DLD1 (cell line): ENCODE data around the gene PTPRD.

Source experiments
- in situ Hi-C: cut with HindIII; loops from 2 replicates; pipeline ENCODE4 v1.10.0; 2017; ENCODE audit warnings: low sequenced_read_pairs

The PTPRD gene

DNA sequence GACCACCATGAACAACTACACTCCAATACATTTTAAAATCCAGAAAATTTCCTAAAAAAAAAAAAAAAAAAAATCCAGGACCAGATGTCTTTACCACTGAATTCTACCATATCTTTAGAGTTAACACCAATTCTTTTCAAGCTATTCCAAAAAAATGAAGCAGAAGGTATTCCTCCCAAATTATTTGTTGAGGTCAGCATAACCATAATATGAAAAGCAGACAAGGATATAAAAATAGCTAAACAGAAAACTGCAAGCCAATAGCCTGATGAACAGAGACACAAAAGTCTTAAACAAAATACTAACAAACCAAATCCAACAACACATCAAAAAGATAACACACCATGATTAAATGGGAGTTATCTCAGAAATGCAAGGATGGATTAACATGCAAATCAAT lies 695.4 kb downstream of the PTPRD start:
- in situ Hi-C loops, result no loop called here

DNA sequence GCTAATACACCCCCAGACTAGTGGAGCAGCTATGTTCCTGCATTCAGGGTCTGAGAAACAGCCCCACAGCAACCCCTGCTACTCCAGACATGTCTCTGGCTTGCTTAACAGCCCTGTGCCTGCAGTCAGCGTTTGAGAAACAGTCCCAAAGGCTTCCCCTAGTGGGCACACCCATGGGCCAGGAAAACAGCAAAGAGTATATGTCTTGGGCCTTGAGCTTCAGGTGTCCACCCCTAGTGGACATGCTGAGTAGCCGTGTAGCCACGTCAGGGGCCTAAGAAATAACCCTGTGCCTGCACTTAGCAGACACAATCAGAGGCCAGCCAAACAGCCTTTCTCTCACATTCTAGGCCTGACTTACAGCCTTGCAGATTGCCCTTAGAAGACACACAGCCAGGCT lies 698.6 kb downstream of the PTPRD start:
- in situ Hi-C loops, result no loop called here

- in situ Hi-C loops, result no loop called here
Observed at GRCh38 chr9:9913276-9913832, 699.4 kb downstream of the PTPRD start.

DNA sequence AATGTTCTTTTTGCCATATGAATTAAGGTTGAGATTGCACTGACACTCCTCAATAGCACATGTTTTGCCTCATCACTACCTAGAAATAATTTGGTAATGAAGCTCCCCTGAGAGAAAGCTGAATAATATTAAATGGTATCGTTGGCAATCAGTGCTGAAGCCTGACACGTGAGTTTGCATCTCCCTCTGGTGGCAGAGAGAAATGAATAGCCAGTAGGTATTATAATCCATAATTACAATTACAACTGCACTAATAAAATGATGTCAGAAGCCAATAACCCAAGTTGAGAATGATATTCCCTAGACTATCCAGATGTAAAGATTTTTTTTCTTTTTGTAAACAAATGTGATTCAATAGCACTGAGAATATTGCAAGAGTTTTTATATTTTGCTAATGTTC lies 700.3 kb downstream of the PTPRD start:
- in situ Hi-C loops, result no loop called here

- in situ Hi-C loops, result no loop called here
Observed at GRCh38 chr9:9905736-9906135, 707.1 kb downstream of the PTPRD start.

- in situ Hi-C loops, result no loop called here
Observed at GRCh38 chr9:9904041-9904440, 708.8 kb downstream of the PTPRD start.

DNA sequence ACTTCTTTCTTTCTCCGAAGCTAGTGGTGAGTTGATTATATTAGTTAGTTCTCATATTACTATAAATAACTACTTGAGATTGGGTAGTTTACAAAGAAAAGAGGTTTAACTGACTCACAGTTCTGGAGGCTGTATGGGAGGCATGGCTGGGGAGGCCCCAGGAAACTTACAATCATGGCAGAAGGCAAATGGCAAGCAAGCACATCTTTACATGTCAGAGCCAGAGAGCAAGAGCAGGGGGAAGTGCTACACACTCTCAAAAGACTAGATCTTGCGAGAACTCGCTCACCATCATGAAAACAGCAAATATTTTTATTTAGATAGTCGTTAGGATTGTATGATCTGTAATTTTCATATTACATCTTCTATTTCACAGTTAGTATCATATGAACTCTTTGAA lies 711.2 kb downstream of the PTPRD start:
- in situ Hi-C loops, result no loop called here

DNA sequence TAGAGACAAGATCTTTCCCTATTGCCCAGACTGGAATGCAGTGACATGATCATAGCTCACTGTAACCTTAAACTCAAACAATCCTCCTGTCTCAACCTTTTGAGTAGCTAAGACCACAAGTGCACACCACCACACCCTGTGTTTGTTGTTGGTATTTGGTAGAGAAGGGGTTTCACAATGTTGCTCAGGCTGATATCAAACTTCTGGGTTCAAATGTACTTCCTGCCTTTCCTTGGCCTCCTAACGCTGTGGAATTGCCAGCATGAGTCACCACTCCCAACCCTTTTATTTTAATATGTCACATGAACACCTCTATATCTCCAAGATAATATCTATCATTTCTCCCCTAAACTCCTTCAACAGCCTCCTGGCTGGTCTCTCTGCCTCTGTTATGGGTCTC lies 719.0 kb downstream of the PTPRD start:
- in situ Hi-C loops, result no loop called here

DNA sequence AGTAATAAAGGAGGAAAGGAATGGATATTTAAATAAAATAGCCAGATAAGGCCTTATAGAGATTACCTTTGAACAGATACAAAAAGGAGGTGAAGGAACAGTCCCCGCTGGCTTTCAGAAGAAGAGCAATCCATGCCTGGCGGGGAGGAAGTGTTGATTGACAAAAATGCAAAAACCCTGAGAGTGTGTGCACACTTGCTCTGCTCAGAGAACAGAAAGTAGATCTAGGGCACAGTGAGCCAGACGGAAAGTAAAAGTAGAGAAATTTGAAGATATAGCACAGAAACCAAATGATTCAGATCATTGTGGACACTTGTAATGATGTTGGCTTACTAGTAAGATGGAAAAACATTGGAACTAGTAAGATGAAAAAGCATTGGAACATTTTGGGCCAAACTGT lies 720.6 kb downstream of the PTPRD start:
- in situ Hi-C loops, result no loop called here

DNA sequence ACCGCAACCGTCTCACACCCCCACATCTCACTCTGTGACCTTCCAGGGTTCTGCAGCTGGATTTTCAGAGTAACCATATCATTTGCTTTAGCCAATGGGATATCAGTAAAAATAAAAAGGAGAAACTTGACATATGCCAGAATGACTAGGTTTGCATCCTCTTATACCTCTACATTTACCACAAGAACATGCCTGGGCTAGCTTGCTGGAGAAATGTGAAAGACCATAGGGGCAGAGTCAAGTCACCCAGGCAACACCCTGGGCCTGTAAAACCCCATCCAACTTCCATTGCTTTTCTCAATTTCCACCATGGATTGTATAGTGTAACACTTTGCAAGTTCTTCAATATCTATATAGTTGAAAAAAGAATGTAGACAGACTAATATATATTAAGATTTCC lies 731.1 kb downstream of the PTPRD start:
- in situ Hi-C loops, result no loop called here

DNA sequence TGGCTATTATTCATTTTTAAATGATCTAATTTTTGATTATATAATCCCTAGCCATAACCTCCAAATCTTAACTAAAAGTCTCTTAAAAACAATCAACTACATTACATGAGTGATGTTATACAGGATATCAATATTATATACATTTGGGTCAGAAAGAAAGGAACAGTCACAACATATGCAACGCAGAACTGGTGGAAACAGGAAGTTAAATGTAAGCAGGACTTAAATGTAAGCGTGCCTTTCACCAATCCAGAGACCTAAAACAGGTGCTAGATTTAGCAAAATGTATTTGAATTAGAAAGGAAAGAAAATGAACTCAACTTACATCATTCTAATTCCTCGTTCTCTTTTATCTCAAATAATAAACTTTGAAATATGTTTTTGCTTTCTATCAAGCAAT lies 738.5 kb downstream of the PTPRD start:
- in situ Hi-C loops, result no loop called here

DNA sequence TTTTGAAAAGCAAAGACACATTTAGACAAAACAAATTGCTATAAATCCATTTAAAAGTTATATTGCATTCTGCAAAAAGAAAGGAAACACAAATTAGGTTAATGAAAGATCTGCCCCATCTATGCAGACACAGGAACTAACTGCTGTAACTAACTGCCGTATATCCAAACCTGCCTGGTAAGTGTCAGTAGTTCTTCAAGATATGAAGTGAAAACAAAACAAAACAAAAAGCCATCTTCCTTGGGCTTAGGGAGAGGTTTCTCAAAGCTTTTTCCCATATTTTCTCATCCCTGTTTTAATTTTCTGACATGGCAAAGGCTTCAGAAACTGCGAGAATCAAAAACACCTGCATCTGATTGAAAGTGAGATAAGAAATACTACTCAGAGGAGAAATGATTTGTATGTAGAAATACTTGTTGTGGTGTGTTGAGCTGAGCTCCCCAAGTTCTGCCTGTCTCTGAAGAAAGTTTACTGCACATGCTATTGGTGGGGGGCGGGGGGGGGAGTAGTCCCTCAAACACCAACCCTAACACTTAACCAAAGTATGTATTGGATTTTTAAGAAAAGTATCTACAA lies 750.5 kb downstream of the PTPRD start:
- in situ Hi-C loops, result no loop called here

DNA sequence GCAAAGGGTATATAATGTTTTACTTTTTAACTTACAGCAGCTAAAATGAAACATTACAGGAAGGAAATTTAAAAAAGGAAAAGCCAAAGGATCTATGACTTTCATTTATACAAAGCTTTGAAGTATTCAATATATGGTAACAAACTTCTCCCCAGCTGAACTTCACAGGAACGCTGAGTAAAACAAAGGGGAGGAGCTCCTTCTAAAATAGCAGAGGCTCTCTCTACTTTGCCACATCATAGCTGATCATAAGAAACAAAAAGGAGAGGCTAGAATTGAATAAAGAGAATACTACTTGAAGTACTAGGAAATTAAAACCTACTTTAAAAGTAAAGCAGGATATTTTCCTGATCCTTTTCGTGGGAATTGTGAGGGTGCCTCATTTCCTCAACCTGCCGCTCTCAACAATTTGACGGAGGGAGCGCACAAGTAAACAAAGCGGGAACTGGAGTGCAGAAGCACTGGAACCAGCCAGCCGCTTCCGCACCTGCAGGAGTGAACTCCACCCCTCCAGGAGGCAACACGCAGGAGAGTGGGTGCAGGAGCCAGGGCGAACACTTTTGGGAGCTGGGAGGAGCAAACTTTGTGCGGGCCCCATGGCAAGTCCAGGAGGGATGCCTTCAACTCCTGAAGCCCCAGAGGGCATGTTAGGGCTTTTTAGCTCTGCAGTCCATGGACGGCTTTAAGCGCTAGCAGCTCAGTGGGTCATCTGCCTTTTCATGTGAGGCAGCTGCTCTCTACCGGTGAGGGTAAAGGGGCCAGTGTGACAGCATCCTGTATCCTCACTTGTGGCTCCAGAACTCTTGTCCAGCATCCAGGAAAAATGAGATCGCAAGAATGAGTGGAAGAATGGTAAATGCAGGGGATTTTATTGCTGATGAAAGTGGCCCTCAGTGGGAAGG lies 757.4 kb downstream of the PTPRD start:
- in situ Hi-C loops, result no loop called here

- in situ Hi-C loops, result no loop called here
Observed at GRCh38 chr9:9847750-9848149, 765.1 kb downstream of the PTPRD start.

GRCh38 chr9:9846557-9846956 lies 766.2 kb downstream of the PTPRD start:
- in situ Hi-C loops, result no loop called here

- in situ Hi-C loops, result no loop called here
Observed at GRCh38 chr9:9820436-9820835, 792.4 kb downstream of the PTPRD start.

DNA sequence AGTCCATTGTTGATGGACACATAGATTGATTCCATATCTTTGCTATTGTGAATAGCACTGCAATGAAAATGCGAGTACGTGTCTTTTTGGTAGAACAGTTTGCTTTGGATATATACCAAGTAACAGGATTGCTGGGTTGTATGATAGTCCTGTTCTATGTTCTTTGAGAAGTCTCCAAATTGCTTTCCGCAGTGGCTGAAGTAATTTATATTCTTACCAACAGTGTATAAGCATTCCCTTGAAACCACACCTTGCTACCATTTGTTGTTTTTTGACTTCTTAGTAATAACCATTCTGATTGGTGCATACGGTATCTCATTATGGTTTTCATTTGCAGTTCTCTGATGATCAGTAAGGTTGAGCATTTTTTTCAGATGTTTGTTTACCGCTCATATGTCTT lies 792.9 kb downstream of the PTPRD start:
- in situ Hi-C loops, result no loop called here

- in situ Hi-C loops, result no loop called here
Observed at GRCh38 chr9:9817176-9817575, 795.6 kb downstream of the PTPRD start.

- in situ Hi-C loops, result no loop called here
Observed at GRCh38 chr9:9804109-9804508, 808.7 kb downstream of the PTPRD start.

DNA sequence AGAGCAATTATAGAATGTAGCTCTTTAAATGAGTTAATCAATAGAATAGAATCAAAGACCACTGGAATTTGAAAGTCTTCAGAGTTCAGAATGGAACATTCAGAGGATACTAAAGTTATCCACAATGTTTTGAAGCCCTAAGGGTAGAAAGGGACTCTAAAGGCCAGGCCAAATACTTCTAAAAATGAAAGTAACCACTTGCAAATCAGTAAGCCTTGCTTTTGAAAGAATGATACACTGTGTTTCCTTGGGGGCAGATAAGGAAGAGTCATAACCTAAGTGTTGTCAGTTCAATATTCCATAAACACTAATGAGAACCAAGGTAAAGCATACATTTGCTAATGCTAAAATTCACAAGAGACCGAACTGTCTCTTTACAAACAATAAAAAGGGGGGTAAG lies 813.5 kb downstream of the PTPRD start:
- in situ Hi-C loops, result no loop called here

GRCh38 chr9:9792144-9792857 lies 820.5 kb downstream of the PTPRD start:
- in situ Hi-C loops, result no loop called here

DNA sequence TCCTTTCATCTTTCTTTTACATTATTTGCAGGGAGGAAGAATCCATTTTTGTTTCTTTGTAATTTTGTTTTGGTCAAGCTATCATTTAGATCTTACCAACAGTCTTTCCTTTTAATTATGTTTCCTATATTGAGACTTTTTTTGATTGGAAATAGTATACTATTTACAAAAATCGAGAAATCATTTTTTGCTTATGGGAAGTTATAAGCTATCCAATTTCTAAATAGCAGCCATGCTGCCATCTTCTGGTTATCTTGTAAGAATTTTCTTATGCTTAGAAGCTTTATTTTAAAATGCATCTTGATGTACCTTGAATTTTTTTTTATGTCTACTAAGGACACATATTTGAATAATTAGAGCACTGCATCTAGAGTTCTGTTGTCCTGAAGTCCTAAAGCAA lies 821.2 kb downstream of the PTPRD start:
- in situ Hi-C loops, result no loop called here
